K562 (cell line): ENCODE results near the gene ST8SIA1. TPM values are rescaled to one million over a fixed set of nuclear protein-coding genes. Genes with fewer than 3 reads are reported as not detected.

Experiments
- ATAC-seq: fragments of 200-7000 bp; cut with Tn5 transposase; 3 replicates; pipeline ENCODE4 v1.9.1; 2020; ENCODE audit warnings: moderate library complexity
- BruUV-seq: library from RNA; stranded (reverse); fragments of 400-500 nt; replicated peaks from 2 replicates; lab custom pipeline; 2021; lab: Mats Ljungman, UMichigan
- CTCF ChIA-PET: fragments of 300-600 bp; formaldehyde crosslinking; extraction: SDS; loops from one replicate; lab custom pipeline; 2021; ENCODE audit warnings: low intra/inter-chr PET ratio; lab: Yijun Ruan, JAX
- POLR2A ChIA-PET: fragments of 300-600, 350-650 bp; sonication (Branson Sonifier 250); formaldehyde crosslinking; extraction: SDS; loops from one replicate; lab custom pipeline; 2021; ENCODE audit warnings: antibody characterized with exemption, inconsistent platforms; lab: Yijun Ruan, JAX
- DNase-seq, 4 experiments: peaks; one replicate each; pipeline versions ENCODE4 v3.0.0 to v3.0.0-alpha.2; 2011 to 2018; ENCODE audit warnings: low spot score in 3 of 4, mixed read lengths in 3 of 4; ENCODE audit errors: extremely low read depth in 1 of 4
- FAIRE-seq: peaks from 2 replicates; lab custom pipeline; 2011; peaks lifted over from hg19 to GRCh38; lab: Jason Lieb, UNC
- H2AFZ ChIP-seq: 2 replicates; pipeline ENCODE4 v1.6.0; 2011; ENCODE audit warnings: low read depth, low read length, control low read depth, inconsistent platforms
- H3K27ac ChIP-seq: fragments of 200-600 bp; 3 replicates; pipeline ENCODE4 v1.8.0; 2011; ENCODE audit warnings: low read depth, mild to moderate bottlenecking, control low read depth, inconsistent platforms, low read length, moderate library complexity, mixed read lengths; ENCODE audit errors: extremely low read depth
- H3K27me3 ChIP-seq, 2 experiments: fragments of 300-600 bp in 1 of 2; 2 replicates in 1 of 2; 3 replicates in 1 of 2; pipeline versions ENCODE4 v1.6.0 to v1.8.0; 2011; ENCODE audit warnings: inconsistent platforms in 2 of 2, low read length in 2 of 2, mild to moderate bottlenecking in 1 of 2, mixed read lengths in 1 of 2, moderate library complexity in 1 of 2; ENCODE audit not compliant: control insufficient read depth in 2 of 2, insufficient read depth in 2 of 2
- H3K36me3 ChIP-seq: fragments of 300-600 bp; 3 replicates; pipeline ENCODE4 v1.8.0; 2011; ENCODE audit warnings: mild to moderate bottlenecking, low read length, inconsistent platforms; ENCODE audit not compliant: control insufficient read depth, insufficient read depth
- H3K4me1 ChIP-seq, 2 experiments: fragments of 200-600 bp in 1 of 2; replicated peaks in 1 of 2; 2 replicates in 1 of 2; 3 replicates in 1 of 2; pipeline versions ENCODE4 v1.5.1 to v1.8.0; 2011; ENCODE audit warnings: inconsistent platforms in 2 of 2, low read length in 2 of 2, mild to moderate bottlenecking in 1 of 2, mixed read lengths in 1 of 2, moderate library complexity in 1 of 2; ENCODE audit not compliant: control insufficient read depth in 2 of 2, insufficient read depth in 2 of 2
- H3K4me2 ChIP-seq: 2 replicates; pipeline ENCODE4 v1.6.1; 2011; ENCODE audit warnings: low read length, control low read depth, inconsistent platforms, mixed read lengths; ENCODE audit not compliant: insufficient read depth
- H3K4me3 ChIP-seq: fragments of 200-600 bp; sonication (generic), shearing (Covaris generic); 2 replicates; pipeline ENCODE4 v1.5.1; 2016; ENCODE audit warnings: control low read depth, inconsistent platforms
- H3K79me2 ChIP-seq: fragments of 200-600 bp; 3 replicates; pipeline ENCODE4 v1.8.0; 2011; ENCODE audit warnings: low read length, inconsistent platforms; ENCODE audit not compliant: control insufficient read depth, insufficient read depth
- H3K9ac ChIP-seq, 2 experiments: 2 replicates each; pipeline versions ENCODE4 v1.6.0 to v1.6.1; 2011; ENCODE audit warnings: low read depth in 2 of 2, low read length in 2 of 2, control low read depth in 1 of 2, inconsistent platforms in 1 of 2, mild to moderate bottlenecking in 1 of 2, mixed read lengths in 1 of 2; ENCODE audit not compliant: insufficient read depth in 1 of 2
- H3K9me1 ChIP-seq: one replicate; pipeline ENCODE4 v1.6.0; 2011; ENCODE audit warnings: inconsistent platforms, mild to moderate bottlenecking, low read length, moderate library complexity; ENCODE audit not compliant: control insufficient read depth, insufficient read depth
- H3K9me3 ChIP-seq: replicated peaks from 2 replicates; pipeline ENCODE4 v1.5.1; 2011; ENCODE audit warnings: low read depth, low read length, inconsistent platforms; ENCODE audit not compliant: control insufficient read depth, insufficient read depth
- H4K20me1 ChIP-seq: replicated peaks from 2 replicates; pipeline ENCODE4 v1.6.1; 2011; ENCODE audit warnings: low read length, inconsistent platforms, mixed read lengths; ENCODE audit not compliant: control insufficient read depth, insufficient read depth
- CLOCK ChIP-seq: fragments of 250-450 bp; sonication (Bioruptor Pico); IDR thresholded peaks from 2 replicates; pipeline ENCODE4 v1.4.0; 2020; ENCODE audit warnings: mild to moderate bottlenecking, moderate library complexity, borderline replicate concordance
- E2F1 ChIP-seq: sonication (generic); formaldehyde crosslinking; IDR thresholded peaks from 2 replicates; pipeline ENCODE4 v1.8.1; 2023; ENCODE audit warnings: mild to moderate bottlenecking, missing genetic modification reagents, moderate library complexity
- POLR2B ChIP-seq: fragments of 450-650 bp; IDR thresholded peaks from 2 replicates; pipeline ENCODE4 v1.6.1; 2018; ENCODE audit warnings: low read depth; ENCODE audit not compliant: partially characterized antibody
- RBFOX2 ChIP-seq: fragments of 200-400 bp; formaldehyde crosslinking; IDR thresholded peaks from 2 replicates; pipeline ENCODE4 v1.6.1; 2017; ENCODE audit warnings: low read depth, mild to moderate bottlenecking, low read length, moderate library complexity
- ZNF12 ChIP-seq: sonication (generic); formaldehyde crosslinking; IDR thresholded peaks from 2 replicates; pipeline ENCODE4 v1.4.0; 2020; ENCODE audit warnings: mild to moderate bottlenecking, missing genetic modification reagents
- ZNF165 ChIP-seq: fragments of 250-450 bp; sonication (Bioruptor Pico); IDR thresholded peaks from 2 replicates; pipeline ENCODE4 v1.4.0; 2020; ENCODE audit warnings: borderline replicate concordance
- ZNF224 ChIP-seq: sonication (generic); formaldehyde crosslinking; IDR thresholded peaks from 2 replicates; pipeline ENCODE4 v1.8.0; 2022; ENCODE audit warnings: mild to moderate bottlenecking, missing genetic modification reagents
- ZNF717 ChIP-seq: fragments of 250-450 bp; sonication (Bioruptor Pico); IDR thresholded peaks from 2 replicates; pipeline ENCODE4 v1.5.0; 2021
- ZNF77 ChIP-seq: fragments of 250-450 bp; sonication (Bioruptor Pico); IDR thresholded peaks from 2 replicates; pipeline ENCODE4 v1.5.0; 2020
- WGBS: fragments of 100-300 bp; shearing (Covaris generic); methylation state at CpG from one replicate; pipeline ENCODE4 v1.1.6; 2016; ENCODE audit warnings: low coverage, mixed read lengths; ENCODE audit not compliant: insufficient coverage; ENCODE audit errors: missing lambda C conversion rate; 5-methylcytosine and 5-hydroxymethylcytosine counted together
- in situ Hi-C: fragments of 300-500 bp; cut with MboI; formaldehyde crosslinking; loops from 4 replicates; pipeline ENCODE4 v1.15.0; 2018; ENCODE audit warnings: inconsistent platforms, mixed read lengths
- intact Hi-C: fragments of 100-400 bp; cut with micrococcal nuclease; formaldehyde crosslinking; loops from 2 replicates; pipeline ENCODE4 v1.14.2; 2022
- polyA plus RNA-seq, 8 experiments: library from polyadenylated mRNA; depleted of rRNA in 4 of 8; stranded (reverse) in 5 of 8; unstranded in 3 of 8; fragments of >200 nt; fragmentation: Nextera tagmentation in 2 of 8; fragmentation: Illumina TruSeq in 1 of 8; extraction: Ambion mirVana in 2 of 8; extraction: Trizol in 1 of 8; gene quantifications; 2 replicates each; pipeline versions ENCODE4 v1.2.1 to v1.2.3, GENCODE V29; 2011 to 2014; ENCODE audit warnings: inconsistent platforms in 1 of 8, missing spikeins in 1 of 8
- total RNA-seq, 7 experiments: library from RNA; depleted of rRNA in 6 of 7; stranded (reverse); fragments of >200 nt in 6 of 7; fragmentation: Illumina TruSeq in 2 of 7; extraction: Trizol in 2 of 7; gene quantifications; 2 replicates each; pipeline versions ENCODE4 v1.2.1 to v1.2.3, GENCODE V29; 2011 to 2021; ENCODE audit warnings: low replicate concordance in 1 of 7

The ST8SIA1 gene
- total and polyA plus RNA-seq, 9 of the 15 experiments (the other 6 are each of a cell fraction or from before 2014, with no cell fraction given) = 0.86 to 26.3 (median 4.3) TPM

GRCh38 chr12:22201101-22201500, 133.4 kb downstream of the ST8SIA1 start:
- ATAC-seq (no peak), FAIRE-seq (no peak), DNase-seq (no peak)
- H3K79me2 ChIP-seq = no peaks in the 10 kb centered on the region
- ChIA-PET CTCF (no interaction called here), POLR2A (no interaction called here)
- in situ Hi-C loops (no loop called here), intact Hi-C loops (no loop called here)
- H3K36me3 ChIP-seq = no peaks in the 10 kb centered on the region
- no peak overlapping the region for H3K4me2 ChIP-seq
- 0% methylated on average over 3 of the region's 3 CpGs for WGBS
- BruUV-seq = no TSS peak
- no peaks in the 10 kb centered on the region for H3K9me3 ChIP-seq
- H3K9ac ChIP-seq = no peak overlapping the region
- no peaks in the 10 kb centered on the region for H3K9me1 ChIP-seq
- TF ChIP-seq ZNF12 = no peak
- no peaks in the 10 kb centered on the region for H3K4me1 ChIP-seq
- no peaks in the 10 kb centered on the region for H4K20me1 ChIP-seq
- H3K4me3 ChIP-seq = no peak overlapping the region
- H3K27ac ChIP-seq = no peak overlapping the region
- no peak overlapping the region for H2AFZ ChIP-seq
- H3K27me3 ChIP-seq = no peaks in the 10 kb centered on the region; a peak in 1 of 5 replicates

GRCh38 chr12:22196236-22196635, 138.3 kb downstream of the ST8SIA1 start:
- ATAC-seq (no peak), DNase-seq (no peak), FAIRE-seq (no peak)
- Histone ChIP-seq H3K9ac (no peak overlapping the region), H3K36me3 (no peaks in the 10 kb centered on the region), H3K4me1 (no peaks in the 10 kb centered on the region), H3K9me3 (no peaks in the 10 kb centered on the region), H3K9me1 (no peaks in the 10 kb centered on the region), H3K79me2 (no peaks in the 10 kb centered on the region), H4K20me1 (no peaks in the 10 kb centered on the region), H3K4me2 (no peak overlapping the region)
- POLR2A ChIA-PET = no interaction called here
- intact Hi-C loops = no loop called here
- 0% methylated on average over 1 of the region's 1 CpG for WGBS
- BruUV-seq = no TSS peak
- CTCF ChIA-PET = no interaction called here
- TF ChIP-seq POLR2B = no peak
- no peak for TF ChIP-seq ZNF717 (CRISPR knock-in tag)
- no peak for TF ChIP-seq RBFOX2
- no peak for TF ChIP-seq CLOCK
- no peak for TF ChIP-seq E2F1 (CRISPR knock-in tag)
- TF ChIP-seq ZNF77 = no peak
- no peak for TF ChIP-seq ZNF165 (CRISPR knock-in tag)
- TF ChIP-seq ZNF224 (CRISPR knock-in tag) = no peak
- TF ChIP-seq, all 486 proteins: peak for 0
- Histone ChIP-seq H3K27ac (no peak overlapping the region), H2AFZ (no peak overlapping the region), H3K4me3 (no peak overlapping the region), H3K27me3 (no peaks in the 10 kb centered on the region; a peak in 1 of 5 replicates)
- in situ Hi-C loops = no loop called here
